GM23338 (cell line): ENCODE results near the gene RIMS3. TPM values are rescaled to one million over a fixed set of nuclear protein-coding genes. Genes with fewer than 3 reads are reported as not detected.
A peak's percentile ranks its signal among the peaks of the same experiment; 100 is the strongest.

ENCODE experiments used
- ATAC-seq: fragments of 200-7000 bp; cut with Tn5 transposase; 3 replicates; pipeline ENCODE4 v1.9.1; 2020
- DNase-seq: peaks from one replicate; pipeline ENCODE4 v3.0.0-alpha.2; 2015; ENCODE audit warnings: low spot score
- H2AFZ ChIP-seq: fragments of 200-600 bp; sonication (generic); 2 replicates; pipeline ENCODE4 v1.8.0; 2016; ENCODE audit warnings: antibody characterized with exemption, mild to moderate bottlenecking, moderate library complexity
- H3F3A ChIP-seq: fragments of 200-600 bp; sonication (generic); replicated peaks from 2 replicates; pipeline ENCODE4 v1.8.0; 2017; ENCODE audit warnings: antibody characterized with exemption, mixed run types, low read depth
- H3K27ac ChIP-seq: fragments of 200-600 bp; sonication (generic); 2 replicates; pipeline ENCODE4 v1.6.1; 2016; ENCODE audit warnings: low read depth
- H3K27me3 ChIP-seq: fragments of 200-600 bp; sonication (generic); 2 replicates; pipeline ENCODE4 v1.8.0; 2016; ENCODE audit warnings: mild to moderate bottlenecking, mixed run types, moderate library complexity; ENCODE audit not compliant: insufficient read depth
- H3K36me3 ChIP-seq: fragments of 200-600 bp; sonication (generic); 2 replicates; pipeline ENCODE4 v1.8.0; 2016; ENCODE audit warnings: mild to moderate bottlenecking; ENCODE audit not compliant: insufficient read depth
- H3K4me1 ChIP-seq: fragments of 200-600 bp; sonication (generic); 2 replicates; pipeline ENCODE4 v1.8.0; 2016; ENCODE audit warnings: mild to moderate bottlenecking, moderate library complexity; ENCODE audit not compliant: insufficient read depth
- H3K4me2 ChIP-seq: fragments of 200-600 bp; sonication (generic); 2 replicates; pipeline ENCODE4 v1.7.1; 2017; ENCODE audit warnings: mixed run types
- H3K4me3 ChIP-seq: fragments of 200-600 bp; sonication (generic); 2 replicates; pipeline ENCODE4 v1.6.1; 2016; ENCODE audit warnings: mixed run types
- H3K79me2 ChIP-seq: fragments of 200-600 bp; sonication (generic); replicated peaks from 2 replicates; pipeline ENCODE4 v1.8.0; 2017; ENCODE audit warnings: mild to moderate bottlenecking; ENCODE audit not compliant: insufficient read depth
- H3K9me2 ChIP-seq: fragments of 200-600 bp; sonication (generic); 2 replicates; pipeline ENCODE4 v1.8.0; 2017; ENCODE audit not compliant: insufficient read depth
- H4K20me1 ChIP-seq: fragments of 200-600 bp; sonication (generic); replicated peaks from 2 replicates; pipeline ENCODE4 v1.8.0; 2017; ENCODE audit warnings: mild to moderate bottlenecking; ENCODE audit not compliant: insufficient read depth
- H3K27ac Mint-ChIP-seq: 2 replicates; pipeline ENCODE4 v1.8.0; 2020; ENCODE audit warnings: inconsistent platforms, mild to moderate bottlenecking, moderate library complexity, mixed read lengths
- H3K27me3 Mint-ChIP-seq: 3 replicates; pipeline ENCODE4 v1.8.0; 2022; ENCODE audit warnings: low read depth, mild to moderate bottlenecking, moderate library complexity, mixed read lengths, inconsistent platforms; ENCODE audit not compliant: insufficient read depth, poor library complexity
- H3K36me3 Mint-ChIP-seq: 3 replicates; pipeline ENCODE4 v1.8.0; 2021; ENCODE audit warnings: low read depth, mild to moderate bottlenecking, inconsistent platforms, moderate library complexity, mixed read lengths
- H3K4me1 Mint-ChIP-seq: 3 replicates; pipeline ENCODE4 v1.8.0; 2020; ENCODE audit warnings: mild to moderate bottlenecking, inconsistent platforms, mixed read lengths
- H3K4me3 Mint-ChIP-seq: 3 replicates; pipeline ENCODE4 v1.8.0; 2021; ENCODE audit warnings: moderate library complexity, mild to moderate bottlenecking, inconsistent platforms, mixed read lengths
- H3K9me3 Mint-ChIP-seq: 3 replicates; pipeline ENCODE4 v1.8.0; 2020; ENCODE audit warnings: moderate library complexity, mild to moderate bottlenecking, inconsistent platforms, mixed read lengths
- CREB1 ChIP-seq: fragments of 250-450 bp; sonication (Bioruptor Pico); IDR thresholded peaks from 2 replicates; pipeline ENCODE4 v1.5.0; 2020; ENCODE audit warnings: low read depth, mild to moderate bottlenecking, moderate library complexity
- EZH2 ChIP-seq: fragments of 200-600 bp; sonication (generic); IDR thresholded peaks from one replicate; pipeline ENCODE4 v1.8.0; 2017; ENCODE audit warnings: antibody characterized with exemption, mild to moderate bottlenecking, low read depth; ENCODE audit not compliant: unreplicated experiment
- EZH2phosphoT487 ChIP-seq: fragments of 200-600 bp; sonication (generic); IDR thresholded peaks from one replicate; pipeline ENCODE4 v1.8.1; 2018; ENCODE audit warnings: antibody characterized with exemption; ENCODE audit not compliant: unreplicated experiment
- NANOG ChIP-seq: IDR thresholded peaks from 2 replicates; pipeline ENCODE4 v1.6.1; 2016; ENCODE audit warnings: antibody characterized with exemption, borderline replicate concordance
- POLR2AphosphoS5 ChIP-seq: IDR thresholded peaks from 2 replicates; pipeline ENCODE4 v1.6.1; 2016; ENCODE audit warnings: antibody characterized with exemption, low read depth
- ZNF114 ChIP-seq: fragments of 250-450 bp; sonication (Bioruptor Pico); IDR thresholded peaks from 2 replicates; pipeline ENCODE4 v1.5.0; 2020; ENCODE audit warnings: mild to moderate bottlenecking, moderate library complexity
- ZNF331 ChIP-seq: fragments of 250-450 bp; sonication (Bioruptor Pico); IDR thresholded peaks from 2 replicates; pipeline ENCODE4 v1.5.0; 2020; ENCODE audit warnings: low read depth, mild to moderate bottlenecking, moderate library complexity
- polyA plus RNA-seq: library from polyadenylated mRNA; unstranded; fragments of >200 nt; fragmentation: Nextera tagmentation; extraction: Ambion mirVana; gene quantifications from 2 replicates; pipeline ENCODE4 v1.2.1, GENCODE V29; 2016
- total RNA-seq: library from RNA; depleted of rRNA; stranded (reverse); fragments of >200 nt; shearing (Covaris generic); gene quantifications from 2 replicates; pipeline ENCODE4 v1.2.3, GENCODE V29; 2014
- TF ChIP-seq, protein P1 (sequence below), 2 experiments: fragments of 200-600 bp in 1 of 2; sonication (generic) in 1 of 2; conservative IDR thresholded peaks; 2 replicates each; pipeline versions ENCODE4 v1.5.1 to v1.6.1; 2016 to 2017; ENCODE audit warnings: antibody characterized with exemption in 2 of 2, low read depth in 2 of 2, mild to moderate bottlenecking in 2 of 2, moderate library complexity in 1 of 2
- TF ChIP-seq, protein P2 (sequence below): fragments of 250-450 bp; sonication (Bioruptor Pico); IDR thresholded peaks from 2 replicates; pipeline ENCODE4 v1.5.0; 2020; ENCODE audit warnings: mild to moderate bottlenecking, moderate library complexity

Gene RIMS3
- total and polyA plus RNA-seq, 2 experiments from 2014 or later: 8.7 to 27.2 TPM

DNA sequence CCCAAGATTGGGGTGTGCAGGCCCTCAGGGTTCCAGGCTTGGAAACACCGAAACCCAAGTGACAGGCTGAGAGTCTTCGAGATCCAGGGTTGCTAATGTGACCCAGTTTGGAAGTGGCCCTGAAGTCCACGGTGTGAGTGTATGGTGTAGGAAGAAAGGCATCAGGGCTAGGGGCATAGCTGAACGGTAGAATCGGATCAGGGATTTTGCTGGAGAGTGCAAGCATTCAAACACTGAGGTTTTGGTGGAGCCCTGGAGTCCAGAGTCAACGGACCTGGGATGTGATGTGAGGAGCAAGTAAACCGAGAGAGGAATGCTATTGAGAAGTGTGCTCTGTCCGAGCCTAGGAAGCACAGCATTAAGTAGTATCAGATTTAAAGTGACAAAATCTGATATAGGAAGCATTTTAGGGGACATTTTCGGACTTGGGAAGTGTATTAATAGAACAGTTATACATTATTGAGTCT, 27.0 kb upstream of the RIMS3 start:
- DNase-seq: peak; percentile 63
- TF ChIP-seq ZNF114: no peak
- no peak for TF ChIP-seq EZH2phosphoT487
- TF ChIP-seq, protein P1, sequence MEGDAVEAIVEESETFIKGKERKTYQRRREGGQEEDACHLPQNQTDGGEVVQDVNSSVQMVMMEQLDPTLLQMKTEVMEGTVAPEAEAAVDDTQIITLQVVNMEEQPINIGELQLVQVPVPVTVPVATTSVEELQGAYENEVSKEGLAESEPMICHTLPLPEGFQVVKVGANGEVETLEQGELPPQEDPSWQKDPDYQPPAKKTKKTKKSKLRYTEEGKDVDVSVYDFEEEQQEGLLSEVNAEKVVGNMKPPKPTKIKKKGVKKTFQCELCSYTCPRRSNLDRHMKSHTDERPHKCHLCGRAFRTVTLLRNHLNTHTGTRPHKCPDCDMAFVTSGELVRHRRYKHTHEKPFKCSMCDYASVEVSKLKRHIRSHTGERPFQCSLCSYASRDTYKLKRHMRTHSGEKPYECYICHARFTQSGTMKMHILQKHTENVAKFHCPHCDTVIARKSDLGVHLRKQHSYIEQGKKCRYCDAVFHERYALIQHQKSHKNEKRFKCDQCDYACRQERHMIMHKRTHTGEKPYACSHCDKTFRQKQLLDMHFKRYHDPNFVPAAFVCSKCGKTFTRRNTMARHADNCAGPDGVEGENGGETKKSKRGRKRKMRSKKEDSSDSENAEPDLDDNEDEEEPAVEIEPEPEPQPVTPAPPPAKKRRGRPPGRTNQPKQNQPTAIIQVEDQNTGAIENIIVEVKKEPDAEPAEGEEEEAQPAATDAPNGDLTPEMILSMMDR (conservative IDR thresholded peaks at IDR 0.05; ENCODE audit: low read depth in 2 of 2): no peak
- TF ChIP-seq POLR2AphosphoS5: no peak
- no peak for TF ChIP-seq NANOG
- no peaks in the 10 kb centered on the region for H3K9me2 ChIP-seq
- peaks cover 44% of the 10 kb centered on the region for H3K4me1 ChIP-seq
- Mint-ChIP-seq H3K27me3 (peaks cover 10% of the 10 kb centered on the region), H3K36me3 (peaks cover 6% of the 10 kb centered on the region; the same call in 2 of the 3 replicates), H3K9me3 (no peaks in the 10 kb centered on the region), H3K4me1 (peaks cover 53% of the 10 kb centered on the region), H3K27ac (peak overlapping the region; percentile 97), H3K4me3 (peak overlapping the region; percentile 89)
- H3F3A ChIP-seq: no peaks in the 10 kb centered on the region
- peak overlapping the region; percentile 44; the same call in 1 of the 2 replicates for H2AFZ ChIP-seq
- H3K36me3 ChIP-seq: no peaks in the 10 kb centered on the region
- peaks cover 21% of the 10 kb centered on the region for H4K20me1 ChIP-seq
- peaks cover 82% of the 10 kb centered on the region for H3K79me2 ChIP-seq
- H3K27ac ChIP-seq: peak overlapping the region; percentile 100
- peak; percentile 35 for ATAC-seq
- H3K4me2 ChIP-seq: peak overlapping the region; percentile 92
- H3K27me3 ChIP-seq: no peaks in the 10 kb centered on the region
- H3K4me3 ChIP-seq: peak overlapping the region; percentile 69

DNA sequence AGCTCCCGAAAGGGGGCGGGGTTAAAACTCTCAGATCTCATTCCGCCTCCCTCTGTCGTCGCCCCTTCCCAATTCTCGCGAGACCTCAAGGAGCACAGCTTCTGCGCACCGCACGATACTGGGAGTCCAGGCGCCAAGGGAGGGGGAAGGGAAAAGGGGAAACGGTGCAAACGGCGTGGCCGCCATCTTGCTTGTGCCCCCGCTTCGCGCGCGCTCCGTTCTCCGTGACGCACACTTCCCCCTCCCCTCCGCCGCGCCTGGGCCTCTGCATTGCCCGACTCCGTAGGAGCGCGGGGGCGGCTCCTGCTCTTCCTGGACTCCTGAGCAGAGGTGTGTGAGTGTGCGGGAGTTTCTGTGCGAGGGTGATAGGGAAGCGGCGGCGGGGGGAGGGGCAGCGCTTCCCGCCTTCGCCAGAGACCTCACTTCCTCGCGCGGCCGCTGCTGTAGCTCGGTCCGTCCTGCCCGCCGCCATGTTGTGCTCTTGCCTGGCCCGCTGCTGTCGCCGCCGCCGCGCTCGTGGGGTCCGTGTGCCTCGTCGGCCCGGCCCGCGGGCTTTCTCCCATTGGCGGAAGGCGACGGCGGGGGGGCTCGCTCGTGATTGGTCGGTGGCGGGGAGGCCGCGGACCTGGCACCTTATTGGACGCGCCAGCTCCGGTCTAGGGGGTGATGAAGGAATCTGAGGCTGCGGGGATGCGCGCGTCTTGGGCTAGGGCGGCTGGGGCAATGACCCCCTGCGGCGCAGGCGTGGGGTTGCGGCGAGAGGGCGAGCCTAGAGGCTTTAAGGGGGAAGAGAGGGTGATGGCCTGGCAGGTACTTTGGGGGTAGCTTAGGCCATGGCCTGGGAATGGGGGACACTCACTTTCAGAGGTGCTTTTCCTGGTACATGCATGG, 26.3 kb upstream of the RIMS3 start, which contains the start of gene NFYC:
TSS of gene NFYC (plus strand) at position 167 of the 891 bp plus-strand sequence. CDS start 47,140 bp downstream, outside the sequence.
- Histone ChIP-seq H3K36me3 (no peaks in the 10 kb centered on the region), H3F3A (0 out of 2 replicates have a peak, but pooled peaks cover under 1% of the 10 kb centered on the region), H3K4me2 (peak within 1 kb of the TSS; percentile 92), H4K20me1 (peaks cover 21% of the 10 kb centered on the region), H3K4me3 (peak within 1 kb of the TSS; percentile 69), H3K4me1 (peaks cover 39% of the 10 kb centered on the region), H3K79me2 (peaks cover 75% of the 10 kb centered on the region), H2AFZ (peak within 1 kb of the TSS; percentile 44; the same call in 1 of the 2 replicates), H3K27me3 (no peaks in the 10 kb centered on the region), H3K9me2 (no peaks in the 10 kb centered on the region), H3K27ac (peak within 1 kb of the TSS; percentile 100)
- H3K27me3 Mint-ChIP-seq: peaks cover 10% of the 10 kb centered on the region
- H3K27ac Mint-ChIP-seq: peak within 1 kb of the TSS; percentile 97
- H3K9me3 Mint-ChIP-seq: no peaks in the 10 kb centered on the region
- peak; percentile 91 for ATAC-seq
- DNase-seq: peak; percentile 100
- peak within 1 kb of the TSS; percentile 89 for H3K4me3 Mint-ChIP-seq
- H3K4me1 Mint-ChIP-seq: peaks cover 46% of the 10 kb centered on the region
- peaks cover 13% of the 10 kb centered on the region for H3K36me3 Mint-ChIP-seq
- peak; percentile 91 for TF ChIP-seq POLR2AphosphoS5
- TF ChIP-seq, protein P2, sequence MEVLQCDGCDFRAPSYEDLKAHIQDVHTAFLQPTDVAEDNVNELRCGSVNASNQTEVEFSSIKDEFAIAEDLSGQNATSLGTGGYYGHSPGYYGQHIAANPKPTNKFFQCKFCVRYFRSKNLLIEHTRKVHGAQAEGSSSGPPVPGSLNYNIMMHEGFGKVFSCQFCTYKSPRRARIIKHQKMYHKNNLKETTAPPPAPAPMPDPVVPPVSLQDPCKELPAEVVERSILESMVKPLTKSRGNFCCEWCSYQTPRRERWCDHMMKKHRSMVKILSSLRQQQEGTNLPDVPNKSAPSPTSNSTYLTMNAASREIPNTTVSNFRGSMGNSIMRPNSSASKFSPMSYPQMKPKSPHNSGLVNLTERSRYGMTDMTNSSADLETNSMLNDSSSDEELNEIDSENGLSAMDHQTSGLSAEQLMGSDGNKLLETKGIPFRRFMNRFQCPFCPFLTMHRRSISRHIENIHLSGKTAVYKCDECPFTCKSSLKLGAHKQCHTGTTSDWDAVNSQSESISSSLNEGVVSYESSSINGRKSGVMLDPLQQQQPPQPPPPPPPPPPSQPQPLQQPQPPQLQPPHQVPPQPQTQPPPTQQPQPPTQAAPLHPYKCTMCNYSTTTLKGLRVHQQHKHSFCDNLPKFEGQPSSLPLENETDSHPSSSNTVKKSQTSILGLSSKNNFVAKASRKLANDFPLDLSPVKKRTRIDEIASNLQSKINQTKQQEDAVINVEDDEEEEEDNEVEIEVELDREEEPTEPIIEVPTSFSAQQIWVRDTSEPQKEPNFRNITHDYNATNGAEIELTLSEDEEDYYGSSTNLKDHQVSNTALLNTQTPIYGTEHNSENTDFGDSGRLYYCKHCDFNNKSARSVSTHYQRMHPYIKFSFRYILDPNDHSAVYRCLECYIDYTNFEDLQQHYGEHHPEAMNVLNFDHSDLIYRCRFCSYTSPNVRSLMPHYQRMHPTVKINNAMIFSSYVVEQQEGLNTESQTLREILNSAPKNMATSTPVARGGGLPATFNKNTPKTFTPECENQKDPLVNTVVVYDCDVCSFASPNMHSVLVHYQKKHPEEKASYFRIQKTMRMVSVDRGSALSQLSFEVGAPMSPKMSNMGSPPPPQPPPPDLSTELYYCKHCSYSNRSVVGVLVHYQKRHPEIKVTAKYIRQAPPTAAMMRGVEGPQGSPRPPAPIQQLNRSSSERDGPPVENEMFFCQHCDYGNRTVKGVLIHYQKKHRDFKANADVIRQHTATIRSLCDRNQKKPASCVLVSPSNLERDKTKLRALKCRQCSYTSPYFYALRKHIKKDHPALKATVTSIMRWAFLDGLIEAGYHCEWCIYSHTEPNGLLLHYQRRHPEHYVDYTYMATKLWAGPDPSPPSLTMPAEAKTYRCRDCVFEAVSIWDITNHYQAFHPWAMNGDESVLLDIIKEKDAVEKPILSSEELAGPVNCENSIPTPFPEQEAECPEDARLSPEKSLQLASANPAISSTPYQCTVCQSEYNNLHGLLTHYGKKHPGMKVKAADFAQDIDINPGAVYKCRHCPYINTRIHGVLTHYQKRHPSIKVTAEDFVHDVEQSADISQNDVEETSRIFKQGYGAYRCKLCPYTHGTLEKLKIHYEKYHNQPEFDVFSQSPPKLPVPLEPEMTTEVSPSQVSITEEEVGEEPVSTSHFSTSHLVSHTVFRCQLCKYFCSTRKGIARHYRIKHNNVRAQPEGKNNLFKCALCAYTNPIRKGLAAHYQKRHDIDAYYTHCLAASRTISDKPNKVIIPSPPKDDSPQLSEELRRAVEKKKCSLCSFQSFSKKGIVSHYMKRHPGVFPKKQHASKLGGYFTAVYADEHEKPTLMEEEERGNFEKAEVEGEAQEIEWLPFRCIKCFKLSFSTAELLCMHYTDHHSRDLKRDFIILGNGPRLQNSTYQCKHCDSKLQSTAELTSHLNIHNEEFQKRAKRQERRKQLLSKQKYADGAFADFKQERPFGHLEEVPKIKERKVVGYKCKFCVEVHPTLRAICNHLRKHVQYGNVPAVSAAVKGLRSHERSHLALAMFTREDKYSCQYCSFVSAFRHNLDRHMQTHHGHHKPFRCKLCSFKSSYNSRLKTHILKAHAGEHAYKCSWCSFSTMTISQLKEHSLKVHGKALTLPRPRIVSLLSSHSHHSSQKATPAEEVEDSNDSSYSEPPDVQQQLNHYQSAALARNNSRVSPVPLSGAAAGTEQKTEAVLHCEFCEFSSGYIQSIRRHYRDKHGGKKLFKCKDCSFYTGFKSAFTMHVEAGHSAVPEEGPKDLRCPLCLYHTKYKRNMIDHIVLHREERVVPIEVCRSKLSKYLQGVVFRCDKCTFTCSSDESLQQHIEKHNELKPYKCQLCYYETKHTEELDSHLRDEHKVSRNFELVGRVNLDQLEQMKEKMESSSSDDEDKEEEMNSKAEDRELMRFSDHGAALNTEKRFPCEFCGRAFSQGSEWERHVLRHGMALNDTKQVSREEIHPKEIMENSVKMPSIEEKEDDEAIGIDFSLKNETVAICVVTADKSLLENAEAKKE (CRISPR knock-in tag): no peak
- TF ChIP-seq ZNF331 (CRISPR knock-in tag): no peak
- TF ChIP-seq, protein P1 (conservative IDR thresholded peaks at IDR 0.05; ENCODE audit: low read depth in 2 of 2): no peak
- TF ChIP-seq CREB1 (CRISPR knock-in tag): peak; percentile 73
- TF ChIP-seq EZH2: no peak
